ENCODE measurements around the gene GORAB. TPM values are rescaled to one million over a fixed set of nuclear protein-coding genes. Genes with fewer than 3 reads are reported as not detected.

GORAB gene
- total RNA-seq, 6 experiments from 2014 or later, result 4.3 to 9.8 (median 6.7) TPM

GRCh38 chr1:170539154-170539553 is 7.2 kb downstream of the GORAB start:
- Histone ChIP-seq H3K27ac (peak overlapping the region in 1 of 3 donors; percentile 45), H3K4me3 (no peak overlapping the region), H3K9me3 (no peaks in the 10 kb centered on the region), H3K36me3 (peaks cover 0 to 17% (median 5%) of the 10 kb centered on the region in 4 donors), H3K4me1 (peaks cover 0 to 30% (median 10%) of the 10 kb centered on the region in 4 donors), H3K27me3 (no peaks in the 10 kb centered on the region)
- TF ChIP-seq POLR2A (IDR thresholded peaks at IDR 0.05) (no peak), CTCF (IDR thresholded peaks at IDR 0.05) (no peak)
- intact Hi-C loops (cut with DNase I), result no loop called here
- ATAC-seq (no peak), DNase-seq (no peak)
- WGBS (ENCODE audit: insufficient coverage, low coverage, low lambda C conversion rate, missing lambda C conversion rate), result 85% methylated on average over 9 of the region's 9 CpGs

DNA sequence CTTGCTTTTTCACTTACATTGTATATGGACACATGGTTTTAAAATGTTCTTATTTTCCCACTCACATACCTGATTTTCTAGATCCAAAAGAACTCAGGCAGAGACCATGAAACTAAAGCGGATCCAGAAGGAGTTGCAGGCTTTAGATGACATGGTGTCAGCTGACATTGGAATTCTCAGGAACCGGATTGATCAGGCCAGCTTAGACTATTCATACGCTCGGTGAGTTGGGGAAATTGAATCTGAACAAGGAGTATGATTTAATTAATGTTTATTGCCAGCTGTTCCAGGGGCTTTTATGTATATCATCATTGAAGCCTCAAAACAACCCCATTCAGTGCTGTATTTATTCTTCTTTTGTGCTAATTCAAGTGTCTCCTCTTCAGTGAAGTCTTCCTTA is 12.7 kb downstream of the GORAB start:
- H3K27me3 ChIP-seq, result no peaks in the 10 kb centered on the region
- no peak for DNase-seq
- peaks cover 0 to 52% (median 13%) of the 10 kb centered on the region in 4 donors for H3K36me3 ChIP-seq
- no peak overlapping the region for H3K27ac ChIP-seq
- WGBS (ENCODE audit: insufficient coverage, low coverage, low lambda C conversion rate, missing lambda C conversion rate), result 97% methylated on average over 4 of the region's 4 CpGs
- ATAC-seq, result no peak
- intact Hi-C loops (cut with DNase I), result no loop called here
- H3K4me1 ChIP-seq, result no peaks in the 10 kb centered on the region
- no peak overlapping the region for H3K4me3 ChIP-seq
- TF ChIP-seq CTCF (IDR thresholded peaks at IDR 0.05) (no peak), POLR2A (IDR thresholded peaks at IDR 0.05) (no peak)
- H3K9me3 ChIP-seq, result no peaks in the 10 kb centered on the region

DNA sequence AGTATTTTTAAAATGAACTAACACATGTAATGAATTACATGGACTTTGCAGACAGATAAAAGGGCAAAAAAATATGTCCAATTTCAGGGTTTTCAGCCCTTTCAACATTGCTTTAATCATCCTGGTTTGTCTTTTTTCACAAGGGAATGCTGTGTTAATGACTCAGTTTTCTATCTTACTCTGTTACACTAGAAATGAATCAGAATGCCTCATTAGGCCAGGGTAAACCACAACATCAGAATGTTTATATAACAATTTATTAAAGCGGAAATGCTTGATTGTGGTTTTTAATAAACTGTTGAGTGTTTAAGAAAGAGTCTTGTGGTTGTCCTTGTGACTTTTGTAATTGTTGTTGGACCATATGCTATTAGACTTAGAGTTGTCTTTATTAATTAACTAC is 13.5 kb downstream of the GORAB start:
- TF ChIP-seq POLR2A (IDR thresholded peaks at IDR 0.05), result no peak
- no peak for TF ChIP-seq CTCF (IDR thresholded peaks at IDR 0.05)
- Histone ChIP-seq H3K4me1 (no peaks in the 10 kb centered on the region), H3K4me3 (no peak overlapping the region), H3K9me3 (no peaks in the 10 kb centered on the region), H3K27ac (no peak overlapping the region), H3K27me3 (no peaks in the 10 kb centered on the region), H3K36me3 (peaks cover 0 to 60% (median 13%) of the 10 kb centered on the region in 4 donors)
- 83% methylated on average over 1 of the region's 1 CpG for WGBS (ENCODE audit: insufficient coverage, low coverage, low lambda C conversion rate, missing lambda C conversion rate)
- intact Hi-C loops (cut with DNase I), result no loop called here
- DNase-seq (no peak), ATAC-seq (no peak)

DNA sequence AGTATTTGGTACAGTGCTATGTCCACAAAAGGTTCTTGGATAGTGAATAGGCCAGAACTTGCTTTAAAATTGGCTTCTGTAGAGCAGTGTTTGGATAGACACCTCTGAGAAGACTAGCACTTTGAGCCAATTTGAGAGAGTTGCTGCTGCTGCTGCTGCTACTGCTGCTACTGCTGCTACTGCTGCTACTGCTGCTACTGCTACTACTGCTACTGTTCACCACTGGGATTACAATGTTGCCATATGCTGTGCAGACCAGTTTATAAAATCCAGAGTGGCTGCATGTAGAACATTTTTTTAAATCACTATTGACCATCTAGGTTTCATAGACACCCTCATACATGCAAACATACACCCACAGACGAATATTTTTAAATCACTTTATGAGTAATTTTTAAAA is 15.3 kb downstream of the GORAB start:
- H3K4me1 ChIP-seq, result no peaks in the 10 kb centered on the region
- no peak for DNase-seq
- H3K27ac ChIP-seq, result no peak overlapping the region
- no peaks in the 10 kb centered on the region for H3K27me3 ChIP-seq
- TF ChIP-seq POLR2A (IDR thresholded peaks at IDR 0.05) (no peak), CTCF (IDR thresholded peaks at IDR 0.05) (no peak)
- no peak for ATAC-seq
- intact Hi-C loops (cut with DNase I), result no loop called here
- 85% methylated on average over 1 of the region's 1 CpG for WGBS (ENCODE audit: insufficient coverage, low coverage, low lambda C conversion rate, missing lambda C conversion rate)
- H3K9me3 ChIP-seq, result no peaks in the 10 kb centered on the region
- peaks cover 0 to 67% (median 20%) of the 10 kb centered on the region in 4 donors for H3K36me3 ChIP-seq
- H3K4me3 ChIP-seq, result no peak overlapping the region

DNA sequence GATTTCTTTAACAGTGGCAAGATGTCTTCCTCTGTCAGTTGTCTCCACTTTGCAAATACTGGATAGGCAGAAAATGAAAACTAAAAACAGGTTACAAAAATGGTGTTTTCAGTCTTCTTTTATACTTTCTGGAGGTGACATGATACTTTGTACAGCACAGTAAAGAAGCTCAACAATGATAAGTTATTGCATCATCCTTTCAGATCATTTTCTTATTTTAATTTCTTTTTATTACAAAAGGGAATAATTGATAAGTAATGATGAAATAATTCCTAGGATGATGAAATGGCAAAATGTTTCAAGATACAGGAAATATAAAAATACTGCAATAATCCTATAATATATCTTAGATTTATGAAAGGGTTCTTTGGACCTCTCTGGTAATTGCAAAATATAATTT is 16.5 kb downstream of the GORAB start:
- intact Hi-C loops (cut with DNase I), result no loop called here
- no peaks in the 10 kb centered on the region for H3K27me3 ChIP-seq
- ATAC-seq, result no peak
- no peak overlapping the region for H3K27ac ChIP-seq
- no peak overlapping the region for H3K4me3 ChIP-seq
- no peaks in the 10 kb centered on the region for H3K9me3 ChIP-seq
- no peaks in the 10 kb centered on the region for H3K4me1 ChIP-seq
- DNase-seq, result no peak
- no peak for TF ChIP-seq CTCF (IDR thresholded peaks at IDR 0.05)
- TF ChIP-seq POLR2A (IDR thresholded peaks at IDR 0.05), result no peak
- H3K36me3 ChIP-seq, result peaks cover 0 to 60% (median 18%) of the 10 kb centered on the region in 4 donors
